DND-41 (cell line): ENCODE data around the gene KLHL6.
A peak's percentile ranks its signal among the peaks of the same experiment; 100 is the strongest.
"Not testable (repeated sequence)": the region's sequence is repeated elsewhere in the genome, so short reads cannot be mapped to it uniquely, and the experiment has no call there.

Source experiments
- ATAC-seq: fragments of 200-7000 bp; cut with Tn5 transposase; 3 replicates; pipeline ENCODE4 v1.9.1; 2021; ENCODE audit warnings: low read depth; ENCODE audit not compliant: insufficient read depth
- DNase-seq: peaks from one replicate; pipeline ENCODE4 v3.0.0-alpha.2; 2020
- H2AFZ ChIP-seq: 2 replicates; pipeline ENCODE4 v1.6.0; 2012; ENCODE audit warnings: low read depth, low read length
- H3K27ac ChIP-seq: 2 replicates; pipeline ENCODE4 v1.5.1; 2012; ENCODE audit warnings: low read length, inconsistent platforms
- H3K27me3 ChIP-seq: fragments of 200-600 bp; sonication (generic); 2 replicates; pipeline ENCODE4 v1.6.0; 2012; ENCODE audit warnings: low read length, mild to moderate bottlenecking, inconsistent platforms; ENCODE audit not compliant: insufficient read depth, poor library complexity
- H3K36me3 ChIP-seq: 2 replicates; pipeline ENCODE4 v1.5.1; 2012; ENCODE audit warnings: low read length, inconsistent platforms; ENCODE audit not compliant: insufficient read depth
- H3K4me1 ChIP-seq: 2 replicates; pipeline ENCODE4 v1.5.1; 2012; ENCODE audit warnings: mild to moderate bottlenecking, low read length; ENCODE audit not compliant: insufficient read depth
- H3K4me2 ChIP-seq: 2 replicates; pipeline ENCODE4 v1.6.0; 2012; ENCODE audit warnings: mild to moderate bottlenecking, moderate library complexity, low read length, inconsistent platforms; ENCODE audit not compliant: insufficient read depth
- H3K4me3 ChIP-seq, 2 experiments: fragments of 200-600 bp in 1 of 2; shearing (Covaris generic) in 1 of 2; 2 replicates each; pipeline ENCODE4 v1.5.1; 2012 to 2016; ENCODE audit warnings: inconsistent platforms in 2 of 2, low read length in 2 of 2, mild to moderate bottlenecking in 2 of 2, low read depth in 1 of 2, moderate library complexity in 1 of 2
- H3K79me2 ChIP-seq: 2 replicates; pipeline ENCODE4 v1.6.0; 2012; ENCODE audit warnings: low read length, inconsistent platforms; ENCODE audit not compliant: insufficient read depth
- H3K9ac ChIP-seq: 2 replicates; pipeline ENCODE4 v1.6.0; 2012; ENCODE audit warnings: low read depth, mild to moderate bottlenecking, inconsistent platforms, low read length, moderate library complexity
- H3K9me3 ChIP-seq: 2 replicates; pipeline ENCODE4 v1.5.1; 2012; ENCODE audit warnings: low read length, moderate library complexity, mild to moderate bottlenecking, inconsistent platforms; ENCODE audit not compliant: insufficient read depth, severe bottlenecking
- H4K20me1 ChIP-seq: 2 replicates; pipeline ENCODE4 v1.6.0; 2012; ENCODE audit warnings: low read length; ENCODE audit not compliant: insufficient read depth
- CTCF ChIP-seq: IDR thresholded peaks from 2 replicates; pipeline ENCODE4 v1.5.1; 2012; ENCODE audit warnings: borderline replicate concordance, low read length, moderate library complexity, mild to moderate bottlenecking; ENCODE audit not compliant: poor library complexity, severe bottlenecking; ENCODE audit errors: extremely low read depth
- EZH2 ChIP-seq: IDR thresholded peaks from 3 replicates; pipeline ENCODE4 v1.6.1; 2012; ENCODE audit warnings: borderline replicate concordance, low read depth, mild to moderate bottlenecking, moderate library complexity, low read length, inconsistent platforms; ENCODE audit not compliant: severe bottlenecking

KLHL6 gene

GRCh38 chr3:183578179-183578578, 22.7 kb upstream of the KLHL6 start:
- DNase-seq (no peak), ATAC-seq (no peak)
- Histone ChIP-seq H3K27me3 (no peaks in the 10 kb centered on the region), H3K4me1 (peaks cover 23% of the 10 kb centered on the region), H3K4me3 (no peak overlapping the region), H3K27ac (no peak overlapping the region), H2AFZ (no peak overlapping the region), H3K36me3 (no peaks in the 10 kb centered on the region), H3K9me3 (no peaks in the 10 kb centered on the region), H3K9ac (no peak overlapping the region), H4K20me1 (no peaks in the 10 kb centered on the region), H3K4me2 (no peak overlapping the region), H3K79me2 (no peaks in the 10 kb centered on the region)
- no peak for TF ChIP-seq CTCF
- TF ChIP-seq EZH2: no peak

GRCh38 chr3:183577346-183577745, 21.8 kb upstream of the KLHL6 start:
- H3K9me3 ChIP-seq: no peaks in the 10 kb centered on the region
- H3K4me1 ChIP-seq: peaks cover 23% of the 10 kb centered on the region
- ATAC-seq (no peak), DNase-seq (no peak)
- H2AFZ ChIP-seq: no peak overlapping the region
- no peak overlapping the region for H3K9ac ChIP-seq
- no peak for TF ChIP-seq EZH2
- no peak for TF ChIP-seq CTCF
- H3K27me3 ChIP-seq: no peaks in the 10 kb centered on the region
- no peak overlapping the region for H3K4me3 ChIP-seq
- H3K27ac ChIP-seq: no peak overlapping the region
- no peaks in the 10 kb centered on the region for H3K79me2 ChIP-seq
- no peaks in the 10 kb centered on the region for H3K36me3 ChIP-seq
- H4K20me1 ChIP-seq: no peaks in the 10 kb centered on the region
- H3K4me2 ChIP-seq: 0 out of 2 replicates have a peak overlapping the region, but pooled peaks have one; percentile 63

GRCh38 chr3:183576487-183577107, 21.1 kb upstream of the KLHL6 start:
- peak overlapping the region; percentile 40 for H2AFZ ChIP-seq
- no peak overlapping the region for H3K4me3 ChIP-seq
- no peaks in the 10 kb centered on the region for H3K27me3 ChIP-seq
- H3K4me1 ChIP-seq: peaks cover 23% of the 10 kb centered on the region
- TF ChIP-seq EZH2 (no peak), CTCF (no peak)
- no peaks in the 10 kb centered on the region for H4K20me1 ChIP-seq
- H3K79me2 ChIP-seq: no peaks in the 10 kb centered on the region
- H3K4me2 ChIP-seq: peak overlapping the region; percentile 63
- H3K9me3 ChIP-seq: no peaks in the 10 kb centered on the region
- peak; percentile 96 for ATAC-seq
- H3K27ac ChIP-seq: peak overlapping the region; percentile 70
- peak overlapping the region; percentile 28 for H3K9ac ChIP-seq
- no peaks in the 10 kb centered on the region for H3K36me3 ChIP-seq
- DNase-seq: peak; percentile 80

- Histone ChIP-seq H3K4me3 (no peak overlapping the region), H3K36me3 (no peaks in the 10 kb centered on the region), H3K27ac (no peak overlapping the region), H3K9ac (no peak overlapping the region), H3K9me3 (no peaks in the 10 kb centered on the region), H3K4me1 (peaks cover 20% of the 10 kb centered on the region), H4K20me1 (no peaks in the 10 kb centered on the region), H3K4me2 (no peak overlapping the region), H3K27me3 (no peaks in the 10 kb centered on the region), H2AFZ (no peak overlapping the region), H3K79me2 (no peaks in the 10 kb centered on the region)
- no peak for DNase-seq
- TF ChIP-seq EZH2: no peak
- no peak for TF ChIP-seq CTCF
- no peak for ATAC-seq
Measured at GRCh38 chr3:183572935-183573334, 17.4 kb upstream of the KLHL6 start.

GRCh38 chr3:183570191-183570590, 14.7 kb upstream of the KLHL6 start:
- not testable (repeated sequence) for H3K4me2 ChIP-seq, H3K4me3 ChIP-seq, H2AFZ ChIP-seq, H3K36me3 ChIP-seq, DNase-seq, ATAC-seq, H4K20me1 ChIP-seq, H3K9me3 ChIP-seq, H3K27me3 ChIP-seq, H3K27ac ChIP-seq, H3K79me2 ChIP-seq, H3K4me1 ChIP-seq, H3K9ac ChIP-seq
